Measurements from ENCODE around the gene CST7.
"Not testable (repeated sequence)": the region's sequence is repeated elsewhere in the genome, so short reads cannot be mapped to it uniquely, and the experiment has no call there.

CST7 gene

GRCh38 chr20:24918579-24919566, 30.2 kb upstream of the CST7 start:
- Histone ChIP-seq H3K36me3 (ENCODE audit: control insufficient read depth, insufficient read depth, low read length) (no peaks in the 10 kb centered on the region), H3K27me3 (replicated peaks; ENCODE audit: control insufficient read depth, insufficient read depth, low read length) (no peaks in the 10 kb centered on the region), H3K4me3 (replicated peaks; ENCODE audit: low read depth, low read length) (no peak overlapping the region)
- TF ChIP-seq CTCF (IDR thresholded peaks at IDR 0.05; ENCODE audit: insufficient read depth, low read length, poor library complexity, severe bottlenecking), result no peak
- DNase-seq (ENCODE audit: extremely low read depth, insufficient read length), result no peak

- H3K4me3 ChIP-seq (replicated peaks; ENCODE audit: low read depth, low read length); H3K36me3 ChIP-seq (ENCODE audit: control insufficient read depth, insufficient read depth, low read length); DNase-seq (ENCODE audit: extremely low read depth, insufficient read length); H3K27me3 ChIP-seq (replicated peaks; ENCODE audit: control insufficient read depth, insufficient read depth, low read length): not testable (repeated sequence)
Measured at GRCh38 chr20:24919665-24920064, 29.4 kb upstream of the CST7 start.

DNA sequence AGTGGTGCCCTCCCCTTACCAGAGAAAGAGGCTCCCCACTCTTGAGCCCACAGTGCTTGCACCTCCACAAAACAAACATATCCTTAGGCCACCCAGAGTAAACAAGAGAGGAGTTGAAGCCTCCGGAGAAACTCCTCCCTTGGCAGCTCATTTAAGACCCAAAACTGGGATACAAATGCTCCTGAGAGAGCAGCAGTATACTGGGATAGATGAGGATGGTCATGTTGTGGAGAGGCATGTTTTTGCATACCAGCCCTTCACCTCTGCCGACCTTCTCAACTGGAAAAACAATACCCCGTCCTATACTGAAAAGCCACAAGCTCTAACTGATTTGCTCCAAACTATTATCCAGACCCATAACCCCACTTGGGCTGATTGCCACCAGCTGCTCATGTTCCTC, 28.4 kb upstream of the CST7 start:
- H3K4me3 ChIP-seq (replicated peaks; ENCODE audit: low read depth, low read length); H3K27me3 ChIP-seq (replicated peaks; ENCODE audit: control insufficient read depth, insufficient read depth, low read length); H3K36me3 ChIP-seq (ENCODE audit: control insufficient read depth, insufficient read depth, low read length); DNase-seq (ENCODE audit: extremely low read depth, insufficient read length): not testable (repeated sequence)

DNA sequence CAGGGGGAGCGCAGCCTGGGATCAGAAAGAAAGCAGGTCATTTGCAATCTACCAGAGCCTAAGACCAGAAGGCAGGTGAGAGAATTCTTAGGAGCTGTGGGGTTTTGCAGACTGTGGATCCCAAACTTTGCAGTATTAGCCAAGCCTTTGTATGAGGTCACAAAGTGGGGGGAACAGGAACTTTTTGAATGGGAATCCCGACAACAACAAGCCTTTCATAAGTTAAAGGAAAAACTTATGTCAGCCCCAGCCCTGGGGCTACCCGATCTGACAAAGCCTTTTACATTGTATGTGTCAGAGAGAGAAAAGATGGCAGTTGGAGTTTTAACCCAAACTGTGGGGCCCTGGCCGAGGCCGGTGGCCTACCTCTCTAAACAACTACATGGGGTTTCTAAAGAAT, 19.8 kb upstream of the CST7 start:
- H3K36me3 ChIP-seq (ENCODE audit: control insufficient read depth, insufficient read depth, low read length); H3K27me3 ChIP-seq (replicated peaks; ENCODE audit: control insufficient read depth, insufficient read depth, low read length); H3K4me3 ChIP-seq (replicated peaks; ENCODE audit: low read depth, low read length); DNase-seq (ENCODE audit: extremely low read depth, insufficient read length): not testable (repeated sequence)

- H3K27me3 ChIP-seq (replicated peaks; ENCODE audit: control insufficient read depth, insufficient read depth, low read length); H3K4me3 ChIP-seq (replicated peaks; ENCODE audit: low read depth, low read length); H3K36me3 ChIP-seq (ENCODE audit: control insufficient read depth, insufficient read depth, low read length); DNase-seq (ENCODE audit: extremely low read depth, insufficient read length): not testable (repeated sequence)
Measured at GRCh38 chr20:24929867-24930723, 19.0 kb upstream of the CST7 start.

GRCh38 chr20:24930724-24931688, 18.1 kb upstream of the CST7 start:
- H3K27me3 ChIP-seq (replicated peaks; ENCODE audit: control insufficient read depth, insufficient read depth, low read length); DNase-seq (ENCODE audit: extremely low read depth, insufficient read length); H3K36me3 ChIP-seq (ENCODE audit: control insufficient read depth, insufficient read depth, low read length); H3K4me3 ChIP-seq (replicated peaks; ENCODE audit: low read depth, low read length): not testable (repeated sequence)
- TF ChIP-seq CTCF (IDR thresholded peaks at IDR 0.05; ENCODE audit: insufficient read depth, low read length, poor library complexity, severe bottlenecking), result peak; percentile 53

- not testable (repeated sequence) for H3K36me3 ChIP-seq (ENCODE audit: control insufficient read depth, insufficient read depth, low read length); H3K4me3 ChIP-seq (replicated peaks; ENCODE audit: low read depth, low read length); DNase-seq (ENCODE audit: extremely low read depth, insufficient read length); H3K27me3 ChIP-seq (replicated peaks; ENCODE audit: control insufficient read depth, insufficient read depth, low read length)
Measured at GRCh38 chr20:24931893-24932292, 17.2 kb upstream of the CST7 start.
